GM21737 (cell line): ENCODE measurements around the gene PAGE4.

Experiments
- ATAC-seq: cut with Tn5 transposase; IDR thresholded peaks from one replicate; pipeline ENCODE4 v1.9.1; 2021; ENCODE audit warnings: mild to moderate bottlenecking, moderate library complexity; ENCODE audit not compliant: unreplicated experiment

The PAGE4 gene

GRCh38 chrX:49829016-49829415 is at the start of gene PAGE4:
TSS of gene PAGE4 (plus strand) at chrX:49829303. CDS start at chrX:49830429, 1,126 bp downstream.
- no peak for ATAC-seq

DNA sequence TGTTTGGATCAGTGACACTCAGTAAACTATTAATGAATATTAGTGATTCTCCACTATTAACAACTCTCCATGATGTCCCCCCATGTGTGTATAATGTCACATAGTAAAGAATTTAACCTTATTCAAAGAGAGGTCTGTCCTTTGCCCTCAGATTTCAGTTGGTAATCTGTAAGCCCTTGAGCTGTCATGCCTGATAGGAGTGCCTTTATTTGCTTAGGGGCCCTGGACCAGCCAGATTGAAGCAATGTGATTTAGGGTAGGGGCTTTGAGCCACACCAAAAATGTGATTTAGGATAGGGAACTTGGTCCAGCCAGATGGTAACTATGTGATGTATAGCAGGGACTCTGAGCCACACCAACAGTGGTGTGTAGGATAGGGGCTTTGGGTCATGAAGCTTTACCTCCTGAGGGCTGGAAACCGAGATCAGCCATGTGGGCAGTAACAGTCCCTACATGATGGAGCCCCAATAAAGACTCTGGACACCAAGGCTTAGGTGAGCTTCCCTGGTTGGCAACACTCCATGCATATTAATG is 44.3 kb upstream of the PAGE4 start:
- ATAC-seq: no peak

- no peak for ATAC-seq
These were observed 36.7 kb upstream of the PAGE4 start for GRCh38 chrX:49792376-49792775.

- no peak for ATAC-seq
These were observed 35.4 kb upstream of the PAGE4 start for GRCh38 chrX:49793686-49794085.

DNA sequence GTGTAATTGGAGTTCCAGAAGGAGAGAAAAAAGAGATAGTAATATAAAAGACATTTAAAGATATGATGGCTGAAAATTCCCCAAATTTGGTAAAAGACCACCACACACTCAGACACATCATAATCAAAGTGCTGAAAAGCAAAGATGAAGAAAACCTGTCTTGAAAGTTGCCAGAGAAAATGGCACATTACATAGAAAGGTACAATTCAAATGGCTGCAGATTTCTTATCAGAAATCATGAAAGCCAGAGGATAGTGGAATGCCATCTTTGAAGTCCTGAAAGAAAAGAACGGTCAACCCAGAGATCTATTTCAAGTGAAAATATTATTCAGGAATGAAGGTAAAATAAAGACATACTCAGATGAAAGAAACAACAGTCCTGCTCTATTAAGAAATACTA is 29.3 kb upstream of the PAGE4 start:
- ATAC-seq: no peak

DNA sequence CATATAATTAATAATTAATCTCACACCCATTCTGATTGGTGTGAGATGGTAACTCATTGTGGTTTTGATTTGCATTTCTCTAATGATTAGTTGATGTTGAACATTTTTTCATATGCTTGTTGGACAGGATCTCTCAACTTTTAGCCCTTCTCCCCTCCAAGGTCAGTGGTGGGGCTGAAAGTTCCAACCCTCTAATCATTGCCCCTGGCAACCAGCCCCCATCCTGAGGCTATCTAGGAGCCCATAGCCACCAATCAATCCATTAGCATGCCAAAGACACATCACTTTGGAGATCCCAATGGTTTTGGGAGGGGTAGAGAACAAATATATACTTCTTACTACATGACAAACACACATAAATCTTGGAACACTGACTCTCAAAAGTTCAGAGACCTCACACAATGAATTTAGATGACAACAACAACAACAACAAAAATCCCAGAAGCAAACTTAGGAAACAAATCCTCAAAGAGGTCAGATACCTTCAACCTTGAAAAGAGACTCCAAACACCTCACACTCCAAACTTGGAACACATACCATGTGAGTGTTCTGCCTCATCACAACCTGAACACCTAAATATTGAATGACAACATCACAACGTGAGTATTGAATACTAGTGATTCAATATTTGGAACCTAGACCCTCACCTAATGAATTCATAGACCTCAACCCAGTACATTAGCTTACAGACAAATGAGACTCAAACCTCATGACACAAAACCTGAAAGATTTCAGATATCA is 19.0 kb upstream of the PAGE4 start:
- no peak for ATAC-seq

DNA sequence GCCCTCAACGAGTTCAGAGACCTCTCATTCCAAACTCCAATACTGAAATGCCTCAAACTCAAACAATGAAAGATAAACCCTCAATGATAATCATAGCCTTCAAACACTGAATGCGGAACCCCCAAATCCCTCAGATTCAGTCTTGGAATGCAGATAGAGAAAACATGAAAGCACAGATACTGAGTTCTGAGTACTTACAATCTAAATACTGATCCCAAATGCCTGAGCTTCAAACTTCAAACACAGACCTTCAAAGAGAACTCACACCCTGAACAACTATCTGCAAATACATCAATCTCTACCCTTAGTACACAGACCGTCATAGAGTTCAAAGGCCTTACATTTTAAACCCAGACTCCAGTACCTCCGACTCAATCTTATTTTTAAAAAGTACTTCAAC is 16.9 kb upstream of the PAGE4 start:
- ATAC-seq: no peak

DNA sequence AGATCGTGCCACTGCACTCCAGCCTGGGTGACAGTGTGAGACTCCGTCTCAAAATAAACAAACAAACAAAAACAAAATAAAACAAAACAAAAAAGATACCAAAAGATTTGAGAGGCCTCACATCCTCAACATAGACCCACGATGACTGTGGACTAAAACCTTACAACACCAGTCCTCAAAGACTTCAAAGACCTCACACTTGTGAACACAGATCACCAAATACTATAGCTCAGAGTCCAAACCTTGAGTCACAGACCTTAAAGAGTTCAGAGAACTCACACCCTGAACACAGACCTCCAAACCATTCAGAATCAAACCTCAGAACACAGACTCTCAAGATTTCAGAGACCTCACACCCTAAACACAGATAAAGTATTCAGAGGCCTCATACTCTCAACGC is 12.7 kb upstream of the PAGE4 start:
- no peak for ATAC-seq

- ATAC-seq: no peak
These were observed 9.3 kb downstream of the PAGE4 start for GRCh38 chrX:49838374-49838773.

GRCh38 chrX:49840679-49841078 is 11.6 kb downstream of the PAGE4 start:
- ATAC-seq: no peak

DNA sequence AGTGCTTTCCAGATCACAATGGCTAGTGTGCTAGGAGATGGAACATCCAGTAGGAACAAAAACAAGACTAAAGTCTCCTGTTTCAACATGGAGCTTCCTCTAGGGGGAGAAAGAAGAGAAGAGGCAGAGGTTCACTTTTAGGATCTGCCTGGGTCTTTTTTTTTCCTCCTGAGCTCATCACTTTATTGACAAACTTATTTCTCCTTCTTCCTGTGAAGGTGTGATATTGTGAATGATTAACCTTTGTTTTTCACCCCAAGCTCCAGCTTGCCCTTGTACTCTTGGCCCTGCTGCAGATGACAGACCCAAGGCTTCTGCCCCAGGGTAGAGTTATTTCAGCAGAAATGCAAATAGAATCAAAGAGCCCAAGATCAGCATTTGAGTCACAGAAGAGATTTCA is 13.5 kb downstream of the PAGE4 start:
- no peak for ATAC-seq

DNA sequence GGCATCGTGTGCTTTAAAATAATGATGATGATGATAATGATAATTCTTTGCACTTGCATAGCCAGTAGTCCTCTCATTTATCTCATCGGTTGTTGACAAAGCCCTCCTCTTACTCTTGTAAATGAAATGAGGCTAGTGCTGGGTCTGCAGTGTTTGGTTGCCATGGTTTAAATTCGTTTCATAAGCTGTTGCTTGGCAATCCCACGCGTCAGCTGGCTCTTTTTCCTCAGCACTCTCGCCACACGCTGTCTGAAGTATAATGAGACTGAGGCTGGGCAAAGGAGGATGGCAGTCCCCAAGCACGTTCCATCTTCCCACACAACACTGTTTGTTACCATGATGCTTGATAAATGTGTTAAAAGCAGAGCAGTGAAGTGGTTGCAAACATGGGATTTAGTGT is 15.5 kb downstream of the PAGE4 start:
- ATAC-seq: no peak

- no peak for ATAC-seq
These were observed 16.7 kb downstream of the PAGE4 start for GRCh38 chrX:49845701-49846403.

DNA sequence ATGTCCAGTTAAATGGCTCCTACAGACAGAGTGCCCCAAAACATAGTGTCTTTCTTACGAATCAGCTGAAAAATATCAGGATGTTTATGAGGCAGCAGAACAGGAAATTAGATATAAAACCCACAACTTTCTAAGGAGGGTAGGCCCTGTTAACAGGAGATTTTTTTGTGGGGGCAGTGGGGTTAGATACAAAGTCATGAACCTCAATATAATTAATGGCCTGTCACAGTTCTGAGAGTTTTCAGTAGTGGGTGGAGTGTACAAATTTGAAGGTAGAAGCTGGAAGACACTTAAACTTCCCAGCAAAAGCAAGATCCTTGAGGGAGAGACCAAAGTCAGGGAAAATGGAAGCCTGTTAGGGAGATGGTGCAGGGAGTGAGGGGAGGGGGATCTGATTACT is 17.4 kb downstream of the PAGE4 start:
- no peak for ATAC-seq

GRCh38 chrX:49848275-49848674 is 19.2 kb downstream of the PAGE4 start:
- ATAC-seq: no peak

DNA sequence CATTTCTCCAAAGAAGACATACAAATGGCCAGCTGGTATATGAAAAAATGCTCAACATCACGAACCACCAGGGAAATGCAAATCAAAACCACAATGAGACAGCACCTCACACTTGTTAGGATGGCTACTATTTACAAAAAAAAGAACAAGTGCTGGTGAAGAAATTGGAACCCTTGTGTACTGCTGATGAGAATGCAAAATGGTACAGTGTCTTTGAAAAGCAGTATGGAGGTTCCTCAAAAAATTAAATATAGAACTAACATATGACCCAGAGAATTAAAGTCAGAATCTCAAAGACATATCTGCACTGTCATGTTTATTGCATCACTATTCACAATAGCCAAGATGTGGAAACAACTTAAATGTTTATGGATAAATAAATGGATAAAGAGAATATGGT is 20.9 kb downstream of the PAGE4 start:
- no peak for ATAC-seq

- ATAC-seq: no peak
These were observed 24.6 kb downstream of the PAGE4 start for GRCh38 chrX:49853661-49854060.

- no peak for ATAC-seq
These were observed 27.7 kb downstream of the PAGE4 start for GRCh38 chrX:49856819-49857218.

DNA sequence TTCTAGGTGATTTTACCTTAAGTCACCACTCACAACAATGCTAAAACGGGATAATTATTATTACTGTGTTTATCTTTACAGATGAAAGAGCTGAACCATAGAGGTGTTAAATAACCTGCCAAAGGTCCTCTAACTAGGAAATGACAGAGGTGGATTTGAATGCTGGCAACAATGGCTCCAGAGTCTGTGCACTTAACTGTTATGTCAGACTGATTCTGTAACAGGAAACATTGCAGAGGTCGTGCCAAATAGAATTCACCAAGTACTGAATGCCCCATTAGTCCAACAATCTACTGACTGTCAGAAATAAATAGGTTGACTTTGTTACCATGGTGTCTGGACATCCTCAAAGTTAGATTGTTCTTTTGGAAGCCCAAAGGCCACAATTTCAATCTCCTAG is 29.2 kb downstream of the PAGE4 start:
- no peak for ATAC-seq

GRCh38 chrX:49859491-49859890 is 30.4 kb downstream of the PAGE4 start:
- ATAC-seq: no peak

DNA sequence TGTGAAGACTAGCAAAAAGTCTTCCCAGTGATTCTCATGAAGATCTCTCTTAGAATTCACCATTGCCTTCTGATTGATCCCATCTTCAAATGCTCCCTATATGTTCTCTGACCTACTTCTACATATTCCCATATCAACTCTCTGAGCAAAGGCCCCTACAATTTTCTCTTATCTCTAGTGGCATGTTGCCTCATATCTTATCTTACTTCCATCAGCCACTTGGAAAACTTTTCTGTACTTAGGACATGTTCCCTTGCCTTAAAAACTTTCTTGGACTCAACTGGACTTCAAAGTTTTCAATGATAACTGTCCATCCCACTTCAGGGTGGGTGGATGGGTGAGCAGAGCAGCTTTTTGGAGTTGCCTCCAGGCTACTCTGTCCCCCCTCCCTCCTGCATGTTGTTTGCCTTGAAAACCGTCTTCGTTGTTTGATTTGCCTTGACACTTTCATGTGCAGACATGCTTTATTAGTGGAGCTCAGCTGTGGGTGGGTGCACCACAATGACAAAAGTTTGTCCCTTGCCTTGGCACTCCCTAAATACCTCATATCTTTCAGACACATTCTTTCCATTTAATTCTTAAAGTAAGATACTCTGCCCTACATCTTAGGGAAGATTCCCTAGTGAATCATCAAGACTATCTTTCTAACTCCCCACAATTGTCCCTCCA is 31.9 kb downstream of the PAGE4 start:
- no peak for ATAC-seq

GRCh38 chrX:49862093-49862492 is 33.0 kb downstream of the PAGE4 start:
- no peak for ATAC-seq
